Measurements from ENCODE around the gene VTN.

The VTN gene, protein sequence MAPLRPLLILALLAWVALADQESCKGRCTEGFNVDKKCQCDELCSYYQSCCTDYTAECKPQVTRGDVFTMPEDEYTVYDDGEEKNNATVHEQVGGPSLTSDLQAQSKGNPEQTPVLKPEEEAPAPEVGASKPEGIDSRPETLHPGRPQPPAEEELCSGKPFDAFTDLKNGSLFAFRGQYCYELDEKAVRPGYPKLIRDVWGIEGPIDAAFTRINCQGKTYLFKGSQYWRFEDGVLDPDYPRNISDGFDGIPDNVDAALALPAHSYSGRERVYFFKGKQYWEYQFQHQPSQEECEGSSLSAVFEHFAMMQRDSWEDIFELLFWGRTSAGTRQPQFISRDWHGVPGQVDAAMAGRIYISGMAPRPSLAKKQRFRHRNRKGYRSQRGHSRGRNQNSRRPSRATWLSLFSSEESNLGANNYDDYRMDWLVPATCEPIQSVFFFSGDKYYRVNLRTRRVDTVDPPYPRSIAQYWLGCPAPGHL

DNA sequence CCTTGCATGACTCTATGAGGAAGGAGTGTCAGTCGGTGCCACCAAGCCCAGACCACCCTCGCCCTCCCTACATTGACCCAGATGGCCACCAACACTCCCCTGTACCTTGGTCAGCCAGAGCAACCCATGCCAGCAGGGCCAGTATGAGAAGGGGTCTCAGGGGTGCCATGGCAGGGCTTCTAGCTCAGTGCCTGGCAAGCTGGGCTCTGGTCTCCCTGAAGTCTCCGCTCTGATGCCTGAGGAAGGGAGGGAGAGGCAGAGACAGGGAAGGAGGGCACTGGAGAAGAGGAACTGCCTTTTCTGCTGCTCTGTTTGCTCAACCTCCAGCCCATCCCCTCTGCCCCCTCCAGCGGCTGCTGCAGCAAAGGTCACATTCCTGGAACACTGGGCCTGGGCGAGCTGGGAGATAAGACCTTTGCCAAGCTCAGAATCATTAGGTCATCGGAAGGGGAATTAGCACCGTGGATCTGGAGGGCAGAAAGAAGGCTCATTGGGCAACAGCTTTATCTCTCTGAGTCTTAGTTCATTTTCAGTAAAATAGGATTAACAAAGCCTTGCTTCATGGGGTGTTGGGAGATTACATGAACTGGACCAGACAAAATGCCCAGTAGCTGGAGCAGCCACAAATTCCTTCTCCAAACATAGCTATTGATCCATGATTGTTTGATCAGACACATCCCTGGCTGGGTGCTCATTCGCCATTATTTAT, at the start of gene VTN:
Gene VTN (minus strand): TSS at position 273 of the 709 bp plus-strand sequence. CDS start 104 bp downstream, at position 169.
- DNase-seq = no peak

DNA sequence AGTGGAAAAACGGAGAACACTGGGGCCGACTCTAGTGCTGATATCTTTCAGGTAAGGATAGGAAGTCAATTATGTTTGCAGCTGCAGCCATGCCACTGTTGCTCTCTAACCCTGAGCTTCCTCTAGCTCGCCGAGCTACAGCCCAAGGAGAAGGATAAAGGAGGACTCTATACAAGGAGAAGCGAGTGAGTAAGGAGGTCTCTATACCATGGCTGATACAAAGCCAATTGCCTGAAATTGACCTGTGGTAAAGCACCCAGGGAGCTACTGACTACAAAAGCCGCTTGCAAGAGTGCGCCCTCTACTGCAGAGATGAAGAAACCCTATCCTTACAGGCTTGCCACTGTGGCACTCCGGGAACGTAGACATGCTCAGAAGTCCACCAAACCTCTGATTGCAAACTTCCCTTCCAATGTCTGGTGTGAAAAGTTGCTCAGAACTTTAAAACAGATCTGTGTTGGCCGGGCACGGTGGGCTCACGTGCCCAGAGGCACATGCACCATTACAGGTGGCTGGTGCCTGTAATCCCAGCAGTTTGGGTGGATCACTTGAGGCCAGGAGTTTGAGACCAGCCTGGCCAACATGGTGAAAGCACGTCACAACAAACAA, 46.7 kb upstream of the VTN start:
- peak; percentile 29 for DNase-seq

DNA sequence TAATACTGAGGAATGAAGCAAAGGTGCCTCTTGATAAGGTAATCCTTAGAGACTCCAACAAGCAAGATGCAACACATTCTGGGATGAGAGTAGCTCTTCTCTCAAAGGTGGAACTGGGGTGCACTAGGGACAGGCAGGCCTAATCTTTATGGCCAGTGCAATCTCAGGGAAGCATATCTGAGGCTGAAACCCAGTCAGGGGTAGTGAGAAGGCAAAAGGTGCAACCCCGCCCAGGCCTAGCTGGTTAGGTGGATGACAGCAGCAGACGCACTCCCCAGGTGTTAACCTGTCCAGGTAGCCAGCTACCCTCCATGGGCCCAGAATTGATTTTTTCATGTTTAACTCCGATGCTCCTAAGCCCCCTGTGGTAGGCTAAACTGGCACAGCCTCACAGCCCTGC, 45.8 kb upstream of the VTN start:
- DNase-seq = no peak

DNA sequence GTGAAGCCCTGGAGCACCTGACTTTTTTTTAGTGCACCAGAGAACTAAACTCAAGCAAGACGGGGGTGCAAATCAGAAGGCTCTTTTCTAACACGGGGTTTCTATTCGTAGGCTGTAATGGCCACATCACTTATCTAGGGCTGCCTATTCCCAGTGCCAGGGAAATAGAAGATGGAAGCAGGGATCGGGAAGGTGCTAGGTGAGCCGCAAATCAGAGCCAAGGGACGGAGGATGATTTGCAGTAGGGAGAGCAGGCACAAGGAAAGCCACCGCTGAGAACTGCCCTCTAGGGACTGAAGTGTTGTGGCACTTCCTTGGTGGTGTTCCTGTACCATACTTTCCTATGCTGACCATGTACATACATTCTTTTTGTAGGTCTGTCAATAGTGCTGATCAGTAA, 43.7 kb upstream of the VTN start:
- no peak for DNase-seq

DNA sequence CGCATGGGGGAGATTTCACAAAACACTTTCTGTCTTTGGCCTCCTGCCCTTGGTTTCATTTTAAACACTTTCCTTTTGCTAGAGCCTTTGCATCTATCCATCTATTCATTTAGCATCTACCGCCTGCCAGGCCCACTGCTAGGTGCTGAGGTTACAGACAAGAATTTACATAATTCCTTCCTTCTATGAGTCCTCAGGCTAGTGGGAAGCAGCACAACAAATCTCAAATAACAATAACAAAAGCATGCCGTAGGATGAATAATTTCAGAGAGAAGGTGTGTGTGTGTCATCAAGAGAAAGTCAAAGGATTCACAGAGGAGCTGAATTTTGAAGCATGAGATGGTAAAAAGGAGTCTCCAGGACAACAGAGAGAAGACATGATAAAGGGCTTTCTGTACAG, 42.0 kb upstream of the VTN start:
- DNase-seq = no peak

DNA sequence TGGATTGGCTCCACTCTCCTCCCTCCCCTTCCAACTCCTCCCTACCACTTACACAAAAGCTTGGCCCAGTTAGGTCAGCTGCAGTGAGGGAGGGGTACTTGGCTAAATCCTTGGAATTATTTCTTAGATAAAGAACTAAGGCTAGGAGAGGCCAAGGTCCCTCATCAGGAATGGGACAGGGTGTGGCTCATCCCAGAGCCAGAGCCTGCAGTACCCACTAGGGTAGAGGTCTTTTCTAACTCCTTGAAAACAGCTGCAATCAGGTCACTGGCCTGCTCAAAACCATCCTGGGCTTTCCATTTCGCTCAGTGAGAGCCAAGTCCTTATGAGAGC, 37.8 kb upstream of the VTN start:
- no peak for DNase-seq

DNA sequence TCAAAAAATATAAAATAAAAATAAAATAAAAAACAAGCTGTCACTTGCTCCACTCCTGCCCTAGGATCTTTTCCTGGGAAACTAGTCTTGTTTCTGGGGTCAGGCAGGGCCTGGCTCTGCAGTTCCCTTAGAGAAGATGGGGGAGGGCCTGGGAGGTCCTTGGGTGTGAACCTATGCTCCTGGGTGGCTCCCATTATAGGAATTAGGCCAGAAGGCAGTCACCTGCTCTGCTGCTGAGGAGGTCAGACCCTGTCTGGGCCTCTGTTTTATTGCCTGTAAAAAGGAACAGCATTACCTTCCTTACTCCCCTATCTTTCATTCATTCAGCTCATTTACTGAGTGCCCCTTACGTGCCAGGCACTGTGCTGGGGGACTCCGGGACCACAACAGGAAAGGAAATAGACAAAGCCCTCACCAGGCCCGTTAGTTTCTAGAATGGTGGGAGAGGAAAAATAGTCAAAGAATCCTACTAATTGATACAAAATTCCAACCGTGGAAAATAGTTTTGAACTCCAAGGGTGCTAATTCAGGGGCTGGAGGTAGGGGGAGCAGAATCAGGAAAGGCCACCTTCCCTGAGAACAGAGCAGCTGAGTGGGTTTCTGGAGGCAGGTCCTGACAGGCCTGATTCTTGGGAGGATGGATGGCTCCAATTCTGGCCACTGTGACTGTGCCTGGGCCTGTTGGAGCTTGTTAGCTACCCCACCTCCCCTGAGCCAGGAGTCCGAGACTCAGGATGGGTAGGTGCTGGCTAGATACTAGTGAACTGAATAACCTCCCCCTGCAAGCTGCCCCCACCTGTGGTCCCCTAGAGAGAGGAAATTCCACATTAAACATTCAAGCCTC, 37.2 kb upstream of the VTN start:
- no peak for DNase-seq

DNA sequence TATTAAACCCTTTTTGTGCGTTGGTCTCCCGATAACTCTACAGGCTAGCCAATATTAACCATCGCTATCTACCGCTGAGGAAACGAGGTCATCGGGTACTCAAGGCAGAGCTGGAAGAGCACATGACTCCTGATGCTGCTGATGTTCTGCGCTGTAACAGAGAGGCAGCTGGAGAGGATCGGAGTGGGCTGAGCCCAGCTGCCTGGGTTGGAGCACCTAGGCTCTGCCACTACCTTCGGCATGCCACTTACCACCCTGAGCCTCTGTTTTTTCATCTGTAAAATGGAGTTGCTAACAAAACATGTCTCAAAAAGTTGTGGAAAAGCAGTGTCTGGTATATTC, 36.3 kb upstream of the VTN start:
- no peak for DNase-seq

DNA sequence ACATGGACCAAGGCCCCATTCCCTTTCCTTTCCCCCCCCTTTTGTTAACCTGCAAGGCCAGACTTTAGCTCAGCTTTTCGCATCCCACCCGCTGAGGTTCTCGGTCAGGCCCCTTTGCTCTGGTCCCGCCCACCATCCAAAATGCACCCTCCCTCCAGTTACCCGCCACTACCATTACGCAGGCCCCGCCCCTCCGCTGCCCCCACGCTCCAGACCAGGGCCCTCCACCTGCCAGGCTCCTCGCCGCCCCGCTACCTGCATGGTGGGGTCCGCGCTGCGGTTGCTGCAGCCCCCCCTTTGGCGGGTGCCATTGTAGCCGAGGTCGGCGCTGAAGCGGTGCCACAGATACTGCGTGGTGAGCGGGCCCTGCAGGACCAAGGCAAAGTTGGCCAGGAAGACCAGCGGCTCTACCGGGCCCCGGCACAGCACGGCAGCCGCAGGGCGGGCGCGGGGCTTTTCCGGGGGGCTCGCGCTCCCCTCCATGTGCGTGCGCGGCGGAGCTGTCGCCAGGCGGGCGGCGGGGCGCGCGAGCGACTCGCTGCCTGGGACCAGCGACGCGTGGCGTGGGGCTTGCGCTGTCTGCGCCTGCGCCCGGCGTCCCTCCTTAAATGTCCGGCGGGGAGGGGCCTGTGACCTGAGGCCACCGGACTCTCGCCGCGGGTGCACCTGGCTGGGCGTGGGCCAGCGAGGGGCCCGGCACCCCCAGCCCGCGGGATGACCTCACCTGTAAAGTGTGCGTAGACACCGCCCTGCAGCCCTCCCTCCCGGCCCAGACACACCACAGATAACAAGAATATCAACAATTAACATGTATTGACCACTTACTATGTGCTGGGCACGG, 35.7 kb upstream of the VTN start, which contains the start of gene SLC46A1:
Gene SLC46A1 (minus strand): TSS at position 581 of the 841 bp plus-strand sequence. CDS start 98 bp downstream, at position 483.
- no peak for DNase-seq

DNA sequence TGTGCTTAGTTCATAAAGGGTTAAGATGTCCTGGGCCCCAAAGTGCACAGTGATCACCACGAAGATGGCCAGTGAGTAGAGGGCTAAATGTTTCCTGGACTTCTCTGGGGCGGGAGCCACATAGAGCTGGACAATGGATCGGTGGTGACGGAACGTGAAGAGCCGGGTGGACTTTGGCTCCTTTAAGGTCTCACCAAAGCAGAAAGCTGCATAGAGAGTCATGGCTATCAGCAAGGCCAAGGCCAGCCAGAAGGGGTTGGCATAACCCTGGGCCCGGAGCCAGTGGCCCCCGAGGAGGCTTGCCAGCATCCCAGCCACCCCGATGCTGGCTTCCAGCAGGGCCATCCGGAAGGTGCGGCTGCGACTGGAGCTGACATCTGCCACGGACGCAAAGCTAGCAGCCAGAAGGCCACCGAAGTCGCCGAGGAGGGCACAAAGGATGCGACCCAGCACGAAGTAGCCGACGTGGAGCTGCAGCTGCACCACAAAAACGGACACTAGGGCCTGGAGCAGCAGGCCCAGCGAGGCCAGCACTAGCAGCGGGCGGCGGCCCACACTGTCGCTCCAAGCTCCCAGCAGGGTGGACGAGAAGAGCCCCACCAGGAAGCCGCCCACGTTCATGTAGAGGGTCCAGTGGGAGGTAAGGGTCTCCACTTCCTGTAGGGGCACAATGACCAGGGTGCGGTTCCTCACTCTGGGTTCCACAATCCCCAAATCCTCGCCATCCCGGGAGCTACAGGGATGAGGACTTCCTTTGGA, 34.9 kb upstream of the VTN start:
- DNase-seq = no peak

DNA sequence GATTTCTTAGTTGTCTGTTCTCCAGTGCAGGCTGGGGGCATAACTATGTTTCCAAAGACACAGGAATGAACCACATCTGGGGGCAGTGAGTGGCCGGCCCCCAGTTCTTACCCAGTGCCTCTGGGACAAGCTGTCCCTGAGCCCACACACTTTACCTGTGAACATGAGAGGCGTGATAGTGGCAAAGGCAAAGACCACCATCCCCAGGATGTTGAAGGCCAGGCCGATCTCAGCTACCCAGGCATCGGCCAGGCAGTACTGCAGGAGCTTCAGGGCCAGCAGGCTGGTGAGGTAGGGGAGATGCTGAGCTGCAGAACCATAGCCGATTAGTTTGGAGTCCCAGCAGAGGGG, 34.3 kb upstream of the VTN start:
- no peak for DNase-seq

DNA sequence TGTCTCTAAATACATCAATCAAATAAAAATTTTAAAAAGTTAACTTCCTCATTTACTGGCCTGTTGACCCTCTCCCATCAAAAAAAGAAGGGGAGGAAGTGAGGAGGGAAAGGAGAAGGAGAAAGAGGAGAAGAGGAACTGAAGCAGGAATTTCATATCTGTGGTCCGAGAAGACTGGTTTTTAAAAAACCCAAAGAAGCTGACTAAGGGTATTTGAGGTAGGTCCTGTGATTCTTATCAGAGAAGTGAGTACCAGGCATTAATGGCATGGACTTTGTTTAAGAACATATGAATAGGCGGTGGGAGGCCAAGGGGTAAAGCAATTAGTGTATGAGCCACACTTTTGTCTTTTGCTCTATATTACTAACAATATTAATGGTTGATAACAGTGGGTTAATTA, 33.9 kb upstream of the VTN start:
- no peak for DNase-seq

DNA sequence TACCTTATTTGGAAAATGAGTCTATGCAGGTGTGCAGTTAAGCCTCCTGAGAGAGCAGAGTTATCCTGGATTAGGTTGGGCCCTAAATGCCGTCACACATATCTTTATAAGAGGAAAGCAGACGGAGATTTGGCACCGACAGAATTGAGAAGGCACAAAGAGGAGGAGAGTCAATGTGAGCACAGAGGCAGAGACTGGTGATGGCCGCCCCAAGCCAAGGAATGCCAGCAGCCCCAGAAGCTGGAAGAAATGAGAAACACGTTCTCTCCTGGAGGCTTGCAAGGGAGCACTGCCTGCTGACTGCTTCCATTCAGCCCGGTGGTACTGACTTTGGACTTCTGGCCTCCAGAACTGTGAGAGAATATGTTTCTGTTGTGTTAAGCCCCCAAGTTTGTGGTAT, 32.7 kb upstream of the VTN start:
- DNase-seq = no peak

DNA sequence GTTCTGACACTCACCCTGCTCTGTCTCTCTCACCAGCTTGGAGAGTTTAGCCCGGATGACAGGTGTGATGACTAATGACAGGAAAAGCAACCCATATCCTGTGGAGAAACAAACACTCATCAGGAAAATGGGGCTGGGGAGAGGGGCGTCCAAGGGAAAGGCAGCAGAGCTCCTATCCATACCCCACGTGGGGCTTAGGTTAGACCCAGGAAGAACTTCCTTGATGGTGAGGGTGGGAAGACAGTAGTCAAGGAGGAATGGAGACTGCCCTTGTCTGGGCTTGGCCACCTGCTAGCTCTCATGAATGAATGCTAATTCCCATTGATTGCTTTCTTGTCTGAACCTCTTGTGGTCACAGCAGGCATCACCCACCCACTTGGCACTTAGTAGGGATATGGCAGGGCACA, 32.1 kb upstream of the VTN start:
- no peak for DNase-seq

DNA sequence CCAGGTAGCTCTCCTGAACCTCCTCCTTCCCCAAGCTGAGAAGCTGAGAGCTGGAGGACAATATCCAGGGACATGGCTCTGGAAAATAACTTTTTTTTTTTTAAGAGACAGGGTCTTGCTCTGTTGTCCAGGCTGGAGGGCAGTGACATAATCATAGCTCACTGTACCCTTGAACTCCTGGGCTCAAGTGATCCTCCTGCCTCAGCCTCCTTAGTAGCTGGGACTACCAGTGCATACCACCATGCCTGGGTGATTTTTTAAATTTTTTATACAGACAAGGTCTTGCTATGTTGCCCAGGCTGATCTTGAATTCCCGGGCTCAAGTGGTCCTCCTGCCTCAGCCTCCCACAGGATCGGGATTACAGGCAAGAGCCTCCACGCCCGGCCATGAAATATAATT, 29.7 kb upstream of the VTN start:
- DNase-seq = no peak

DNA sequence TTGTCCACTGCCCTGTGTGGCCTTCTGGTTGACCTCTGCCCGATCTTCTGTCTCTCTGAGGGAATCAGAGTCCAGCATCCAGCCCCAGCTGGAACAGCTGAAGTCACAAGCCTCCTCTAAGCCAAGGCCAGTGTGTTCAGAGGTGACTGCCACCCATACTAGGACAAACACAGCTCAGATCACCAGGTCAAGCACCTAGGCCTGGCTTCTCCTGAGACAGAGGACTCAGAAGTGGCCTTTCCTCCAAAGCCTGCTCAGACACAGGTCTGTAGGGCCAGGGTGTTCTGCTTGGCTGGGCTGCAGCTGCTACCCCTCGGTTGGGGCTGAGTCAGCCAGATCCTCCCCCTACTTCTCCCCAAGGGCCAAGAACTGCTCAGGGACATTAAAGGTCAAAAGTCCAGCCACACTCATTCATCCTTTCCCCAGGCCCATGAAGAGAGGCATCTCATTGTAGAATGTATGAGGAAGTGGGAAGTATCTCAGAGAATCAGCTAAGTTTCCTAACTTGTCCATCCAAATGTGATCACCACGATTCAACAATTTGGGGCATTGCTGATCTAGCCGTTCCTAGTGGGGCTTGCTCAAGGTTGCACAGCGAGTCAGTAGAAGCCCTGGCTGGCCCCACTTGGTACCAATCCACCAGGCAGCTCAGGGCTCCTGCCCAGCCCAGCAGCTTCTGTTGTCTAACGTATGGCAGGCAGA, 28.3 kb upstream of the VTN start:
- DNase-seq = no peak

DNA sequence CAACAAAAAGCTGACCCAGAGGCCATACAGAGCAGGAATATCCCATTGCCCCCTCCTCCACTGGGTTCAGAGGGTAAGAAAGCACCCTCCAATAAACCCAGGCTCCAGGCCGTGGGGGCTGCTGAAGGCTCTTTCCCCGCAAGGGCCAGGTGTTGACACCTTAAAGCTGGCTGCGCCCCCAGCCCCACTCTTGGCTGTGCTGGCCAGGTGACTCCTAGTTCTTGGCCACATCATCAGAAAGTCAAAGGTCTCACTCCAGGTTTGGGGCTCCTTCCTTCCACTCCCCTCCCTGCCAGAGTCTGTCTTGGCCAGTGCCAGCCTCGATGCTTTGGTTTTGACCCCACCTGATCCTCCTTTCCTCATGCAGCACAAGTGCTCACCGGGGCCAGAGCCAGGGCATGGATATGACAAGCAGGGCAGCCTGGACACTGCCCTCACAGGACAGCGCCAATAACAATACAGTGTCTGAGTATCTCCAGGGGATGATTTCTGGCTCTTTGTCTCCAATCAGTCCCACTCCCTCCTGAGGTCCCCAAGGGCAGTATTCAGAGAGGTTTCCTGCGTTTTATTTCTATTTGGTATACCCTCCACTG, 27.7 kb upstream of the VTN start:
- no peak for DNase-seq

DNA sequence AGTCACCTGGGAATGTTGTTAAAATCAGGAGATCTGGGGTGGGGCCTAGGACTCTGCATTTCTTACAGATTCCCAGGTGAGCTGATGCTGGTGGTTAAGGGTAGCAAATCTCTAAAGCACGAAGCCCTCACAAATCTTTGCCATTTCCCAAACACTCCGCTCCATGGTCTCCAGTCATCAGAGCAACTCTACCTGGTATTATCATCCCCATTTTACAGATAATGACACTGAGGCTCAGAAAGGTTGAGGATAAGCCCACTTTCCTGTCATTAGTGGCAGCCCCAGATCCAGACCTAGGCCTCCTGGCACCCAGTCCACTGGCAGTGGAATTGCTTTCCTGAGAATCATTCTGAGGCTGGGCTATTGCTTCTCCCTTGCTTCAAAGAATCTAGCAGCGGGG, 27.2 kb upstream of the VTN start:
- DNase-seq = no peak

DNA sequence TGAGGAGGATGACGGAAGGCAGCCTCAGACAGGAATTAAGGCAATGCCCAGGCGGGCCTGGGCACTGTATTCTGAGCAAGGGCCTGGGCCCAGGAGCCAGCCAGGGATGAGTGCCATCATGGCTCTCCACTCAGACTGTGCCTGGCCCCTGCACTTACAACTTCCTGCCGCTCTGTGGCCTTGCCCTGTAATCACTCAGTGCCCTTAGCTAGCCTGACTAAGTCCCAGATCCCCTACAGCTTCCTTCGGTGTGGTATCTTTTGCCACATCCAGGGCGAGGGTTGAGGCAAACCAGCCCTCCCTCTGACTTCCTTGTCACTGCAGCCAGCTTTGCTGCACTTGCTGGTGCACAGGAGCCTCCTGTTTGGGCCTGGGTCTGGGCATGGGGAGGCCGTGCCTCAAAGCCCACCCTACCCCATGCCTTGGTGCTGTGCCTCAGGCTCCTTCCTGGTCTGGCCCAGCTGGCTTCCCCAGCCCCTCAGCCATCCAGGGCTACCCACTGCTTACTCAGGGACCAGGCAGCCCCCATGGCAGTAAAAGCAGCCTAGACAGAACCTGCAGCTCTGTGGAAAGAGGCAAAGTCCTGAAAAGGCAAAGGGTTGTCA, 26.6 kb upstream of the VTN start:
- no peak for DNase-seq

DNA sequence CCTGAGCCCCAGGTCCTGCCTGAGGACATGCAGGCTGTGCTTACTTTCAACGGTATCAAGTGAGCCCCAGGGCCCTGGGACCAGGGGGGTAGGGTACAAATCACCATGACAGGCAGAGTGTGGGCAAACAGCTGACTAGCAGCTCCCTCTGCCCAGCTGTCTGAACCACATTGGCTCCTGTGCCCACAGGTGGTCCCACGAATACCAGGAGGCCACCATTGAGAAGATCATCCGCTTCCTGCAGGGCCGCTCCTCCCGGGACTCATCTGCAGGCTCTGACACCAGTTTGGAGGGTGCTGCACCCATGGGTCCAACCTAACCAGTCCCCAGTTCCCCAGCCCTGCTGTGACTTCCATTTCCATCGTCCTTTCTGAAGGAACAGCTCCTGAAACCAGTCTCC, 25.9 kb upstream of the VTN start:
- no peak for DNase-seq
